NCI-H2196 treated with DMSO at 0.1 percent for 48 hours (cell line): ENCODE results near the gene ANAPC2.
A peak's percentile ranks its signal among the peaks of the same experiment; 100 is the strongest.

Experiments used
- DNase-seq: peaks from one replicate; lab custom pipeline; 2025; ENCODE audit not compliant: unreplicated experiment; lab: John Stamatoyannopoulos, UW

The ANAPC2 gene

DNA sequence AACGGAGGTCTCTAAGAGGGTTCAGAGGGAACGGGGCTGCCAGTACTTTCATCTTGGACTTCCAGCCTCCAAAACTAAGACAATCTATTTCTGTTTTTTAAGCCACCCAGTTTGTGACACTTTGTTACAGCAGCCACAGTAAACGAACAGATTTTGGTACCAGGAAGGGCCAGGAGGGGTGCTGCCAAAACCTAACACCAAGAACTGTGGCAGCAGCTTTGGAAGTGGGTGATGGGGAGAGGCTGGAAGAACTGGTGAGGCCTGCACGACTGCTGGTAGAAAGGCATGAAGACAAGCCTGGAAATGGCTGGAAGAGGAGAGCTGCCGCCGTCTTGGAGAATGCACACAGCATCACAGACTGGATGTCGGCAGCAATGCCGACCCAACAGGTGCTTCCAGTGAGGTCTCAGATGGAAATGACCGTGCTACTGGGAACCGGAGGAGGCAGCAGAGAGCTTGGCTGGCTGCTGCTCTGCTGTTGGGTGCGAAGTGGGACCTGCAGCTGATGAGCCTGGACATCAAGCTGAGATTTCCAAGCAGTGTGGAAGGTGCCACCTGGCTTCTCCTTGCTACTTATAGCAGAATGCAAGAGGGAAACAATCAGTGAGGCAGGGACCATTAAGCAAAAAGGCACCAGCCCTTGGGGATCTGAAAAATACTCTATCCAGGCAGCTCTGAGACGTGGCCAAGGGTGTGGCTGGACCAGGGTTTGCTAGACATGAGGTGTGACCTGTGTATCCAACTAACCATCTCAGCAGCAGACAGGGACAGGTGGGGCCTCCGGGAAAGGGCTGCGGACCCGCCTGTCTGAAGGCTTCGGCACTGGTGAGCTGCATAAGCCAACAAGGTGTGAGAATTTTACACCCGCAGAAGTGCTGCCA lies 11.8 kb downstream of the ANAPC2 start:
- DNase-seq, result peak; percentile 17

DNA sequence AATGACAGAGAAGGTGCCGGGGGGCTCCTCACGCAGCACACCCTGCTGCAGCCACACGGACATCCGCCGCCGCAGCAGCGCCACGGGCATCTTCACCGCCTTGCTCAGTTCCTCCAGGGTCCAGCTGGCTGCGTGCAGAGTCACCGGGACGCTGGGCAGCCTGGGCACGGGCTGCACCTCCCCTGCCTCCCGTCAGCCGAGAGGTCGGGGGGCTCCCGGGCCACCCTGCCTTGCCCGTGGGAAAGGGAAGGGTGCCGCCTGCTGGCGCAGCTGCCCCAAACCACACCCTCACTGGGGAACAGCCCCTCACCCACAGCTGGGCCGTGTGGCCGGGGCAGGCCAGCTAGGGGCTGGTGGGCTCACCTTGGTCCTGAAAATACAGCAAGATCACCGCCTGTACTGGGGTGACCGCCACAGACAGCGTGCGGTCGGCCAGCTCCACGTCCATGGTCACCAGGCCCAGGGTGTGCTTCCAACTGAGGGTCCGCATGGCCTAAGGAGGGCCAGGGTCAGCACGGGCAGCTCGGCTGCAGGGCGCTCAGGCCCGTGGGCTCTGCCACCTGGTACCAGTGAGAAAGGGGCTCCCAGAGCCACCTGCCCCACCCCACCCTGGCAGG lies 12.9 kb downstream of the ANAPC2 start:
- DNase-seq, result no peak

DNA sequence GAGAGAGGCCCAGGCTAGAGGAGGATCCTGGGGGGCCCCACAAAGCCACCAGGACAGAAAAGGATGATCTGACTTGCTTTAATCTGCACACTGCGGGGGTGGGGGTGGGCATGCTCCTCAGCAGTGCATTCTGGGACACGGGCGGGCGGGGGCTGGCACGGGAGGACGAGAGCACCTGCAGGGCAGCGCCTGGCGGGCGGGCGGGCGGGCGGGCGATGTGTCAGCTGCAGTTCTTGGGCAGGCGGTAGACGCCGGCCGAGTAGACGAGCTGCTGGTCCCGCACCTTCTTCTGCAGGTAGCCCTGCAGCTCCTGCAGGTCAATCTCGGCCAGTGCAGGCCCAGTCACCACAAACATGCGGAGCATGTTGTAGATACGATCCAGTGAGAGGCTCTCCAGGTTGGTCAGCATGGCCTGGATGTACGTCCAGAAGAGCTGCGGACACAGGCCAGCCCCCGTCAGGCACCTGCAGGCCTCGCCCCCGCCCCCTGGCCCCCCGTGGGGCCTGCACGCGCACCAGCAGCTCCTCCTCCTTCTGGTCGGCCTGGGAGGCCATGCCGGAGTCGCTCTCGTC lies 13.6 kb downstream of the ANAPC2 start:
- no peak for DNase-seq

DNA sequence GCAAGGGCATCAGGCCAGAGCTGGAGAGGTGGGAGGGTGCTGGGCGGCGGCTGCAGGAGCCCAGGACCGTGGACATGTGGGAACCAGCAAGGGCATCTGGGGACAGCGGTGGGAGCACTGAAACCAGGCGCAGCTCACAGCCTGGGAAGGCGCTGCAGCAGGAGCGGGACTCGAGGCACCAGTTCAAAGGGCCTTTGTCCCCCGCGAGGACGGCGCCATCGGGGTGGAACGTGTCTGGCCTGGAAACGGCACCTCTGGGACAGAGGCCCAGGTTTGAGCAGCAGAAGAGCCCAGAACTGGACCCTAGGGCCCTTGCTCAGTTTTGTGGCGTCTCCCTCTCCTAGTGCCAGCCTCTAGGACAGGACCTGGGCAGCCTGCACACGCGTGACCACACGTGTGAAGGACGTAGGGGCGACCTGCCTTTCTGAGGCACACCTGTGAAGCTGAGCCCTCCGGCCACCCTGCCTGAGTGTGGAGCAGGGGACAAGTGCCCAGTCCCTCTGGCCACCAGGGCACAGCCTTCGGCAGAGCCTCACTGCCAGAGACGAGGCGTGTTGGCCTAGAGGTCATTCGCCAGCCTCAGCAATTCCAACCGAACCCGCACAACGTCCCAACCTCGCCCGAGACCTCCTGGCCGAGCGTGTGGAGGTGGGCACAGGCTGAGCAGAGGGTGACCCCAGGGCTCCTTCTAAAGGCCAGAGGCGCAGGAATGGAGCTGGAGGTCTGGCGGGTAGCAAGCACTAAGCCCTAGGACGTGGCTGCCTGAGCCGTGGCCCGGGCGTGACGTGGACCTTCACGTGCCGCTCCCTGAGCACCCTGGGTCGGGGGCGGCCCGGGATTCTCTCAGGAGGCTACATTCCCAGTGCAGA lies 14.3 kb downstream of the ANAPC2 start:
- no peak for DNase-seq

DNA sequence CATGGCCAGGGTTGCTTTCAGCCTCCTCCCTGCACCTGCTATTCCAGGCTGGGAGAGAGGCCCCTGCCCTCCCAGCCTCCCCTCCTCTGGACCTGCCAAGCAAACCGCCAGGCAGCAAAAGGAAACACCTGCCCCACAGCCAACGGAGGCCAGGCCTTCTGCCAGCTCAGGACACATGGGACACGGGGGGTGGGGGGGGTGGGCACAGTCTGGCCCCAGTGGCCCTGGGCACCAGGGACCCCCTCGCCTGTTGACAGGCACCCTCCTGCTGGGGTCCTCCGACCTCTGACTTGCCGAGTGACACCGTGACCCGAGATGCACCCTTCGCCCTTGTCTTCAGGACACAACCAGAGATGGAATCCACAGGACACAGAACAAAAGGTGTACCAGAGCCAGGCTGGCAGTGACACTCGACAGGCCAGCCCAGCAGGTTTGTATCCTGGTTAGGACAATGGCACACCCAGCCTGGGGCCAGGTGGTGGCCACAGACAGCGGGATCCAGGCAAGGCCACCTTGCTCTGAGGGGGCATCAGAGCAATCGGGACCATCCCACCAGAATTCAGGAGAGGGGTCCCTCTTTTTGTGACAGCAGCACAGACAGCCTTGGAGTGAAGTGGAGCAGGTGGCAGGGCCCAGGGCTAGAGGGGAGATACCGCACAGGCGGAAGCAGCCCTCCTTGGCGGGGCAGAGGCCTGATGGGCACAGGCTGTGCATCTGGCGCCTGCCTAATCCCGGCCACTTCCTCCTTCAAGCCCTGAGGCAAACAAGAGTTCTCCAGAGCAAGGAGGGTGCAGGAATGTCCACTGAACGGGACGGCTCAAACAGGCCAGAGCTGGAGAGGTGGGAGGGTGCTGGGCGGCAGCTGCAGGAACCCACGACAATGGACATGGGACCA lies 15.2 kb downstream of the ANAPC2 start:
- peak; percentile 37 for DNase-seq

DNA sequence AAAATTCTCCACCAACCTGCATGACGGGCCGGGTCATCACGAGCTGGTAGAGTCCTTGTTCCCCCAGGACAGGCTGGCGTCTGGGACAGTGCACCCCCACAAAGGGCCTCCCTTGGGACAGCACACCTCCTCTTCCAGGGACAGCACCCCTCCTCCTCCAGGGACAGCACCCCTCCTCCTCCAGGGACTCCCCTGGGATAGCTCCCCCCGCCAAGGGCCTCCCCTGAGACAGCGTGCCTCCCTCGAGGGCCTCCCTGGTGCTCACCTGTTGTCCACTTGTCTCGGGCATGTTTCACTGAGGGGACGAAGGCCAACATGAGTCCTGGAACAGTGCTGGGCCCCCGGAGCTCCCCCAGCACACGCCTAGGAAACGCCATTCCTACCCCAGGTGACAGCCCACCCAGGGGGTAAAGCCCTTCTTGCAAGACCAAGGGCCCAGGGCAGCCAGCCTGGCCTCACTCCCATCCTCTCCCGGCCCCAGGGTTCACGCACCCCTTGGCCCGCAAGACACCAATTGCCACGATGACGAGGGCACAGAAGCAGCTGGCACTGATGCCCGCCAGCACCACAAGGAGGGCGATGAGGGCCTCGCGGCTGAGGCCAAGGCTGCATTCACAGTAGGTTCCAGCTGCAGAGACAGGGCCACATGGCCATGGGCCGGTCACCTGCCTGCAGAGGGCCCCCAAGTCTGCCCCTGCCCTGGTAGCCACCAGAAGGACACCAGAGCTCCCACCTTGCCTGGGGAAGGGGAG lies 17.0 kb downstream of the ANAPC2 start:
- no peak for DNase-seq

DNA sequence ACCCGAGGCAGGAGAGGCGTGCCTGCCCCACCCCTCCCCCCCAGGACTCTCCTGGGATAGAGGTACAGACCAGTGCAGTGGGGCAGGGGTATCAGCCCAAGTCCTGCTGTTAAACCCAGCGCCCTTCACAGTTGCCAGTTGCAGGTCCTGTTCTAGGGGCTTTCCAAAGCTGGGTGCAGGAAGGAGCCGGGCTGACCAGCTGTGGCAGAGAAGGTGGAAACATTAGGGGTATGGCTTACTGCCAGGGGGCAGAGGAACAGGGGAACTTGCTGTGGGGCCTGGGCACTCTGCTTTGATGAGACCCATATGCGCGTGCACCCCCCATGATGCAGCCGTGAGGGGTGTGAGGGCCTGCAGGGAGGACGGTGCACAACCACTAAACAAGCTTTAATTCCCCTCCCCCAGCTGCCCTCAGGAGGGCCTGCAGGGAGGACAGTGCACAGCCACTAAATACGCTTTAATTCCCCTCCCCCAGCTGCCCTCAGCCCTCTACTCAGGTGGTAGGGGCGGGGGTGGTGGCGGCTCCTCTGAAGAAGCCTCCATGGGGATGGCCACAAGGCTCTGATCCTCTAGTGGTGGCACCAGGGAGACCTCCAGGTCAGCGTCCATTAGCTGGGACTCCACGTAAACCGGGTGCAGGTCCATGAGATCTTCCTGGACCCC lies 17.7 kb downstream of the ANAPC2 start:
- DNase-seq, result no peak

DNA sequence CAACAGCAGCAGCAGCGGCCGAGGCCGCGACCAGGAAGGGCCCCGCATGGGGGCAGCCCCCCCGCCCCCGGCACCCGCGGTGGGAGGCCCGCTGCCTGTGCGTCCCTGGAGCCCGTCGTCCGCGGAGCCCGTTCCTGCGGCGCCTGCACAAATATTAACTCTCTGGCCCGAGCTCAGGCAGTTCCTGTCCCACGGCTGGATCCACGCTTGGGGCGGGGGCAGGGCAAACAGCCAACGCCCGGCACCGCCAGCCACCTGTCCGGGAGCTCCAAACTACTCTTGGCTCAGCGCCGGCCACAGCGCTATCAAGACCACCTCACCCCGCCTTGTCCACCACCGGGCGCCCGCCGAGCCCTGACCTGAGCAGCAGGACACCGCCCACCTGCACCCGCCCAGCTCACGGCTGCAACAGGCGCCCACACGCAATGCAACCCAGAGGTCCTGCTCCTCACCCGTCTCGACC lies 18.4 kb downstream of the ANAPC2 start, which contains the start of gene LRRC26:
Gene LRRC26, minus strand, starts transcription at position 156 of the 463 bp plus-strand sequence. Its CDS starts 108 bp downstream, at position 48.
- DNase-seq, result no peak

DNA sequence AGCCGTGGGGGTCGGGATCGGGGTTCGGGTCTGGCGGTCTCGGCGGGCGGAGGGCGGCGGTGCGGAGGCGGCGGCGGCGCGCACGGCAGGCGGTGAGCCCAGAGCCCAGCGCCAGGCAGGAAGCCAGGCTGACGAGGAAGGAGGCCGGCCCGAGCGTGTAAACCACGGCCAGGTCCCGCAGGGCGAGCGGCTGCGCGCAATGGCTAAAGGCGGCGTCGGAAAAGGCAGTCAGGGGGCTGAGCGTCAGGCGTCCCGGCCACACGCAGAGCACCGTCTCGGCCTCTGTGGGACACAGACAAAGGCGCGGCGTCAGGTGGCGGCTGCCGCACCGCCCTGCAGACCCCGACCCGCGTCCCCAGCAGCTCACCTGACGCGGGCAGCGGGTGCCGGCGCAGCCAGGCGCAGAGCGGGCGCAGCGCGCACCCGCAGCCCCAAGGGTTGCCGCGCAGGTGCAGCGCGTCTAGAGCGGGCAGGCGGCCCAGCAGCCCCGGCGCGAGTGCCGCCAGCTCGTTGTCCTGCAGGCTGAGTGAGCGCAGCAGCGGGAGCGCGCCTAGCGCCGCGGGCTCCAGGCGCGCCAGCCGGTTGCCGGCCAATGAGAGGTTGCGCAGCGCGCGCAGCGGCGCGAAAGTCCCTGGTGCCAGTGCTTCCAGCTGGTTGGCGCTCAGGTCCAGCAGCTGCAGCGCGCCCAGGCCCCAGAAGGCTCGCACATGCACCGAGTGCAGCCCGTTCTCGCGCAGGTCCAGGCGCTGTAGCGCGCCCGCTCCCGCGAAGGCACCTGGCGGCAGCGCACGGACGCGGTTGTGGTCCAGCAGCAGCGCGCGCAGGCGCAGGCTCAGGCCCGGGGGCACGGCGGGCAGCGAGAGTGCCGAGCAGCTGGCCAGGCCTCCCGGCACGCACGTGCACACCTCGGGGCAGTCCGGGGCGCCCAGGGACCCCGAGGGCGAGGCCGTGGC lies 19.2 kb downstream of the ANAPC2 start:
- peak; percentile 90 for DNase-seq

DNA sequence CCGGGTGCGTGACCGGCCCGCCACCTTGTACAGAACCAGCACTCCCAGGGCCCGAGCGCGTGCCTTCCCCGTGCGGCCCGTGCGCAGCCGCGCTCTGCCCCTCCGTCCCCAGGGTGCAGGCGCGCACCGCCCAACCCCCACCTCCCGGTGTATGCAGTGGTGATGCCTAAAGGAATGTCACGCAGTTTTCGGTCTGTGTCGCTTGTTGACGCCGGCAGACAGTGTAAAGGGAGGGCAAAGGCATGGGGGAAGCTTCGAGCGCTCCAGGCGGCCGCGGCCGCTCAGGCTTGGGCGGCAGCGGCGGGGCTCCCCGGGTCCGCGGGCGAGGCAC lies 19.8 kb downstream of the ANAPC2 start:
- no peak for DNase-seq

DNA sequence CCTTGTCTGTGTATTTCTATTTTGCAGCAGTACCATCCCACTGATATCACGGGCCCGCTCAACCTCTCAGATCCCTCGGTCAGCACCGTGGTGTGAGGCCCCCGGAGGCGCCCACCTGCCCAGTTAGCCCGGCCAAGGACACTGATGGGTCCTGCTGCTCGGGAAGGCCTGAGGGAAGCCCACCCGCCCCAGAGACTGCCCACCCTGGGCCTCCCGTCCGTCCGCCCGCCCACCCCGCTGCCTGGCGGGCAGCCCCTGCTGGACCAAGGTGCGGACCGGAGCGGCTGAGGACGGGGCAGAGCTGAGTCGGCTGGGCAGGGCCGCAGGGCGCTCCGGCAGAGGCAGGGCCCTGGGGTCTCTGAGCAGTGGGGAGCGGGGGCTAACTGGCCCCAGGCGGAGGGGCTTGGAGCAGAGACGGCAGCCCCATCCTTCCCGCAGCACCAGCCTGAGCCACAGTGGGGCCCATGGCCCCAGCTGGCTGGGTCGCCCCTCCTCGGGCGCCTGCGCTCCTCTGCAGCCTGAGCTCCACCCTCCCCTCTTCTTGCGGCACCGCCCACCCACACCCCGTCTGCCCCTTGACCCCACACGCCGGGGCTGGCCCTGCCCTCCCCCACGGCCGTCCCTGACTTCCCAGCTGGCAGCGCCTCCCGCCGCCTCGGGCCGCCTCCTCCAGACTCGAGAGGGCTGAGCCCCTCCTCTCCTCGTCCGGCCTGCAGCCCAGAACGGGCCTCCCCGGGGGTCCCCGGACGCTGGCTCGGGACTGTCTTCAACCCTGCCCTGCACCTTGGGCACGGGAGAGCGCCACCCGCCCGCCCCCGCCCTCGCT lies 20.4 kb downstream of the ANAPC2 start:
- peak; percentile 44 for DNase-seq

DNA sequence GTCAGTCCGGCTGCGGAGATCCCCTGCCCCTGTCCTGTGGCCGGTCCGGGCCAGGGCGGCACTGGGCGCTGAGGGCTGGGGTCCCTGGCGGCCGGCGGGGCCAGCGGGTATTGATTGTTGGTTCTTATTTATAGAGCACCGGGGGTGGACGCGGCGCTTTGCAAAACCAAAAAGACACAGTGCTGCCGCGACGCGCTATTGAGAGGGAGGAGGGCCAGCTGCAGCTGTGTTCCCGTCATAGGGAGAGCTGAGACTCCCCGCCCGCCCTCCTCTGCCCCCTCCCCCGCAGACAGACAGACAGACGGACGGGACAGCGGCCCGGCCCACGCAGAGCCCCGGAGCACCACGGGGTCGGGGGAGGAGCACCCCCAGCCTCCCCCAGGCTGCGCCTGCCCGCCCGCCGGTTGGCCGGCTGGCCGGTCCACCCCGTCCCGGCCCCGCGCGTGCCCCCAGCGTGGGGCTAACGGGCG lies 21.0 kb downstream of the ANAPC2 start:
- DNase-seq, result no peak

DNA sequence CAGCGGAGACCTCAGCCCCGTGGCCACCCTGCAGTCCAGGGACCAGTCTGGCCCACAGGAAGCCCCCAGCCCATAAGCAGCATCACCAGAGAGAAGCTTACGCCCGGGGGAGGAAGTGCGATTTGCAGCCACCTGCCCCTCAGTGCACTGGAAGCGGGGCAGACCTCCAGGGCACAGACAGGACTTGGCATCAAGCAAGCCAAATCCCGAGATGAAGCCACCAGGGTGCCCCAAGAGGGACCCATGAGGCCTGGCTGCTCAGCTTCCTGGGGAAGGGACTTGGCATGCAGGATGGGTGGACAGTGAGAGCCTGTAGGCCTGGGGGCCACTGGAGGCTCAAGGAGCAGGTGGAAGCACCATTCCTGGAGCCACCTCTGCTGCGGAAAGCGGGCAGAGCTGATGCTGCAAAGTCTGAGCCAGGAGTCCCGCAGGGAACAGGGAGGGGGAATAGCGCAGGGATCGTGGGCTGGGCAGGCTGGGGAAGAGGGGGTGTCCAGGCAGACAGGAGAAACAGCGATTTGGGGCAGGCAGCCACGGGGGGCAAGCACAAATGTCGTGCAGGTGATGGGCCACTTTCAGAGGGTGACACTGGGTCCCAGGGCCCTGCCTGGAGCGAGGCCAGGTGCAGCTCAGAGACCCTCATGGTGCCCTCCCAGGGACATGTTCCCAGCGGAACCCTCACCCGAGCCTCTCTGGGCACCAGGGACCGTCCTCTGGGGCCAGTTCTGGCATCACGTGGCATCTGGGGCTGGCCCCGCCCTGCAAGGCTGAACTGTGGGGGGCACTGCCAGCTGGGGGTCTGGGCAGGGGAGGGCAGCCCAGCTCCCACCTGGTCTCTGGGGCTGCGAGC lies 21.8 kb downstream of the ANAPC2 start:
- no peak for DNase-seq

DNA sequence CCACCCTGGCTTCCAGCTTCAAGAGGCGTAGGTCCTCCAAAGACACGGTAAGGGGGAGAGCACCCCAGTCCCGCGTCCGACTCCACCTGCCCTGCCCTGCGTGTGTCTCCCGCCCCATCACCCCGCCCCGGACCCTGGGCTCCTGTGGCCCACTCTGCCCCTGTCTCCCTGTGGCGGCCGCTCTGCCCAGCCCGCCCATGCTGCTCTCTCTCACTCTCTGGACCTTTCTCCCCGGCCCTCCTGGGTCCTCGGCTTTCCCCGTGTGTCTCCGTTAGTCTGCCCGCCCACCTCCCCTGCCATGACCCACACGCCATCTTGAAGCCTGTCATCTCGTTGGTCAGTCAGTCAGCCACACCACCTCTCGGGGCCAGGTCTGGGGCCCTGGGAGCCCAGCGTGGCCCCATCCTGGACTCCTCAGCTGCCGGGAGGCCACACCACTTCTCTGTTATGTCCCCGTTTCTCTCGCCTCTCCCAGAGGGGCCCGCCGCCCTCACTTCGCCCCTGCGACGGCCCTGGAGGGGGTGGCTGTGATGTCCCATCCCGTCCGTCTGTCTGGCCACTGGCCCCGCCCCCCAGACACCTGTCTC lies 23.0 kb downstream of the ANAPC2 start:
- DNase-seq, result no peak
